IMR-90 (cell line): ENCODE data around the gene SFTPD. TPM values are rescaled to one million over a fixed set of nuclear protein-coding genes. Genes with fewer than 3 reads are reported as not detected.

Source experiments
- ATAC-seq: fragments of 200-7000 bp; cut with Tn5 transposase; 2 replicates; pipeline ENCODE4 v1.9.1; 2020; ENCODE audit warnings: low read depth, mild to moderate bottlenecking, moderate library complexity
- BruUV-seq: library from RNA; stranded (reverse); fragments of 400-500 nt; replicated peaks from 2 replicates; lab custom pipeline; 2021; lab: Mats Ljungman, UMichigan
- CTCF ChIA-PET: fragments of 300-600 bp; formaldehyde crosslinking; extraction: SDS; loops from one replicate; lab custom pipeline; 2021; ENCODE audit warnings: antibody characterized with exemption; lab: Yijun Ruan, JAX
- POLR2A ChIA-PET: fragments of 300-600 bp; sonication (Branson Sonifier 250); formaldehyde crosslinking; loops from one replicate; lab custom pipeline; 2022; ENCODE audit warnings: antibody characterized with exemption; ENCODE audit not compliant: unreplicated experiment; lab: Charles Lee
- DNase-seq: peaks from one replicate; pipeline ENCODE4 v3.0.0; 2013
- H2AFZ ChIP-seq: replicated peaks from 2 replicates; pipeline ENCODE3; 2013; ENCODE audit warnings: low read length, mild to moderate bottlenecking; ENCODE audit not compliant: poor library complexity
- H2AK5ac ChIP-seq: 2 replicates; pipeline ENCODE4 v1.6.1; 2013; ENCODE audit warnings: low read depth, low read length, inconsistent platforms
- H2AK9ac ChIP-seq: replicated peaks from 2 replicates; pipeline ENCODE3; 2013; ENCODE audit warnings: mild to moderate bottlenecking, low read depth, low read length, moderate library complexity; ENCODE audit not compliant: poor library complexity
- H2BK120ac ChIP-seq: 2 replicates; pipeline ENCODE4 v1.6.1; 2013; ENCODE audit warnings: low read depth, low read length, inconsistent platforms
- H2BK15ac ChIP-seq: 3 replicates; pipeline ENCODE4 v1.6.1; 2013; ENCODE audit warnings: low read depth, low read length, inconsistent platforms
- H2BK20ac ChIP-seq: 2 replicates; pipeline ENCODE4 v1.6.1; 2013; ENCODE audit warnings: low read depth, mild to moderate bottlenecking, inconsistent platforms, low read length, moderate library complexity
- H2BK5ac ChIP-seq: 2 replicates; pipeline ENCODE4 v1.6.1; 2013; ENCODE audit warnings: mild to moderate bottlenecking, low read depth, low read length, inconsistent platforms; ENCODE audit not compliant: poor library complexity, severe bottlenecking
- H3K14ac ChIP-seq: replicated peaks from 2 replicates; pipeline ENCODE4 v1.6.1; 2013; ENCODE audit warnings: low read depth, low read length, inconsistent platforms
- H3K18ac ChIP-seq: 2 replicates; pipeline ENCODE4 v1.6.1; 2013; ENCODE audit warnings: low read depth, low read length, control low read depth
- H3K23ac ChIP-seq: 2 replicates; pipeline ENCODE4 v1.6.1; 2013; ENCODE audit warnings: low read depth, low read length, inconsistent platforms
- H3K27ac ChIP-seq: 2 replicates; pipeline ENCODE4 v1.5.1; 2013; ENCODE audit warnings: mild to moderate bottlenecking, control low read depth, low read length; ENCODE audit not compliant: insufficient read depth
- H3K27me3 ChIP-seq: 2 replicates; pipeline ENCODE4 v1.6.1; 2013; ENCODE audit warnings: low read length; ENCODE audit not compliant: control insufficient read depth, insufficient read depth
- H3K36me3 ChIP-seq: 2 replicates; pipeline ENCODE4 v1.6.1; 2013; ENCODE audit warnings: low read length, mixed read lengths; ENCODE audit not compliant: control insufficient read depth, insufficient read depth
- H3K4ac ChIP-seq: 2 replicates; pipeline ENCODE4 v1.6.1; 2013; ENCODE audit warnings: low read depth, low read length, inconsistent platforms
- H3K4me1 ChIP-seq: 2 replicates; pipeline ENCODE4 v1.6.1; 2013; ENCODE audit warnings: low read length, mixed read lengths; ENCODE audit not compliant: control insufficient read depth, insufficient read depth
- H3K4me2 ChIP-seq: 2 replicates; pipeline ENCODE4 v1.6.1; 2013; ENCODE audit warnings: low read depth, mild to moderate bottlenecking, control low read depth, low read length, moderate library complexity
- H3K4me3 ChIP-seq: 2 replicates; pipeline ENCODE4 v1.5.1; 2013; ENCODE audit warnings: low read depth, mild to moderate bottlenecking, control low read depth, low read length, moderate library complexity; ENCODE audit not compliant: insufficient read depth
- H3K56ac ChIP-seq: 2 replicates; pipeline ENCODE4 v1.6.1; 2013; ENCODE audit warnings: low read length, inconsistent platforms; ENCODE audit not compliant: insufficient read depth; ENCODE audit errors: extremely low read depth
- H3K79me1 ChIP-seq, 2 experiments: 2 replicates each; pipeline ENCODE4 v1.6.1; 2013; ENCODE audit warnings: low read length in 2 of 2, inconsistent platforms in 1 of 2, low read depth in 1 of 2
- H3K9ac ChIP-seq: 2 replicates; pipeline ENCODE4 v1.6.1; 2013; ENCODE audit warnings: low read depth, low read length, control low read depth
- H3K9me1 ChIP-seq: 2 replicates; pipeline ENCODE4 v1.6.1; 2013; ENCODE audit warnings: low read length, inconsistent platforms; ENCODE audit not compliant: insufficient read depth
- H3K9me3 ChIP-seq: 2 replicates; pipeline ENCODE4 v1.6.1; 2013; ENCODE audit warnings: low read length; ENCODE audit not compliant: control insufficient read depth, insufficient read depth
- H4K20me1 ChIP-seq: 2 replicates; pipeline ENCODE4 v1.6.1; 2013; ENCODE audit warnings: low read length, inconsistent platforms; ENCODE audit not compliant: insufficient read depth
- H4K5ac ChIP-seq: 2 replicates; pipeline ENCODE4 v1.6.1; 2013; ENCODE audit warnings: mild to moderate bottlenecking, low read depth, low read length, control low read depth
- H4K8ac ChIP-seq, 2 experiments: 2 replicates each; pipeline ENCODE4 v1.6.1; 2013; ENCODE audit warnings: low read depth in 2 of 2, low read length in 2 of 2, control low read depth in 1 of 2, inconsistent platforms in 1 of 2
- H4K91ac ChIP-seq: 2 replicates; pipeline ENCODE4 v1.6.1; 2013; ENCODE audit warnings: low read depth, low read length, inconsistent platforms; ENCODE audit not compliant: insufficient read depth
- BHLHE40 ChIP-seq: fragments of 150-350 bp; IDR thresholded peaks from 2 replicates; pipeline ENCODE4 v1.6.1; 2016; ENCODE audit warnings: mild to moderate bottlenecking, low read depth, low read length
- CTCF ChIP-seq: conservative IDR thresholded peaks from 2 replicates; pipeline ENCODE4 v1.5.1; 2012; ENCODE audit warnings: mild to moderate bottlenecking, low read depth, low read length, improper control_type of control experiment
- FOS ChIP-seq: fragments of 150-350 bp; IDR thresholded peaks from 2 replicates; pipeline ENCODE4 v1.6.1; 2016; ENCODE audit warnings: low read depth, low read length
- MAZ ChIP-seq: IDR thresholded peaks from 2 replicates; pipeline ENCODE4 v1.6.1; 2012; ENCODE audit warnings: low read depth, mild to moderate bottlenecking, low read length, improper control_type of control experiment, moderate library complexity, borderline replicate concordance
- MXI1 ChIP-seq: IDR thresholded peaks from 2 replicates; pipeline ENCODE4 v1.6.1; 2012; ENCODE audit warnings: low read depth, mild to moderate bottlenecking, low read length, moderate library complexity, borderline replicate concordance
- POLR2A ChIP-seq: IDR thresholded peaks from 2 replicates; pipeline ENCODE4 v1.6.1; 2012; ENCODE audit warnings: mild to moderate bottlenecking, low read depth, low read length
- RAD21 ChIP-seq: IDR thresholded peaks from 2 replicates; pipeline ENCODE4 v1.6.1; 2012; ENCODE audit warnings: low read length, improper control_type of control experiment
- RCOR1 ChIP-seq: IDR thresholded peaks from 2 replicates; pipeline ENCODE4 v1.6.1; 2012; ENCODE audit warnings: mild to moderate bottlenecking, low read length, improper control_type of control experiment; ENCODE audit not compliant: insufficient replicate concordance
- RFX5 ChIP-seq: IDR thresholded peaks from 2 replicates; pipeline ENCODE4 v1.8.0; 2012; ENCODE audit warnings: low read depth, mild to moderate bottlenecking, low read length, moderate library complexity
- SMC3 ChIP-seq: fragments of 150-350 bp; IDR thresholded peaks from 2 replicates; pipeline ENCODE4 v1.6.1; 2016; ENCODE audit warnings: low read depth, mild to moderate bottlenecking, antibody characterized with exemption, low read length, moderate library complexity
- WGBS, 2 experiments: methylation state at CpG; one replicate each; pipeline versions ENCODE4 v1.1.5 to v1.1.7; 2013; ENCODE audit warnings: missing lambda C conversion rate in 2 of 2; ENCODE audit not compliant: insufficient read length in 1 of 2; ENCODE audit errors: extremely low coverage in 2 of 2; 5-methylcytosine and 5-hydroxymethylcytosine counted together
- dilution Hi-C: fragments of 300-500 bp; cut with HindIII; formaldehyde crosslinking; loops from one replicate; pipeline ENCODE4 v1.14.3; 2018; ENCODE audit warnings: low sequenced_read_pairs; ENCODE audit not compliant: unreplicated experiment
- in situ Hi-C: fragments of 300-500 bp; cut with MboI; formaldehyde crosslinking; loops from 3 replicates; pipeline ENCODE4 v1.14.3; 2019; ENCODE audit warnings: low sequenced_read_pairs, inconsistent platforms, mixed read lengths
- intact Hi-C: fragments of 100-400 bp; cut with micrococcal nuclease; formaldehyde crosslinking; loops from 2 replicates; pipeline ENCODE4 v1.10.0; 2022
- polyA plus RNA-seq, 3 experiments: library from polyadenylated mRNA; depleted of rRNA; stranded (reverse); fragments of >200 nt; gene quantifications; 2 replicates each; pipeline ENCODE4 v1.2.3, GENCODE V29; 2012; ENCODE audit warnings: low replicate concordance in 1 of 3
- total RNA-seq: library from RNA; depleted of rRNA; stranded (reverse); fragments of >200 nt; gene quantifications from 2 replicates; pipeline ENCODE4 v1.2.3, GENCODE V29; 2012
- TF ChIP-seq, protein P1 (sequence below): fragments of 150-350 bp; IDR thresholded peaks from 2 replicates; pipeline ENCODE4 v1.6.1; 2017; ENCODE audit warnings: mild to moderate bottlenecking, antibody characterized with exemption, low read length, low read depth

Gene SFTPD
- total and polyA plus RNA-seq, 2 of the 4 experiments (the other 2 are of a cell fraction), result not detected

DNA sequence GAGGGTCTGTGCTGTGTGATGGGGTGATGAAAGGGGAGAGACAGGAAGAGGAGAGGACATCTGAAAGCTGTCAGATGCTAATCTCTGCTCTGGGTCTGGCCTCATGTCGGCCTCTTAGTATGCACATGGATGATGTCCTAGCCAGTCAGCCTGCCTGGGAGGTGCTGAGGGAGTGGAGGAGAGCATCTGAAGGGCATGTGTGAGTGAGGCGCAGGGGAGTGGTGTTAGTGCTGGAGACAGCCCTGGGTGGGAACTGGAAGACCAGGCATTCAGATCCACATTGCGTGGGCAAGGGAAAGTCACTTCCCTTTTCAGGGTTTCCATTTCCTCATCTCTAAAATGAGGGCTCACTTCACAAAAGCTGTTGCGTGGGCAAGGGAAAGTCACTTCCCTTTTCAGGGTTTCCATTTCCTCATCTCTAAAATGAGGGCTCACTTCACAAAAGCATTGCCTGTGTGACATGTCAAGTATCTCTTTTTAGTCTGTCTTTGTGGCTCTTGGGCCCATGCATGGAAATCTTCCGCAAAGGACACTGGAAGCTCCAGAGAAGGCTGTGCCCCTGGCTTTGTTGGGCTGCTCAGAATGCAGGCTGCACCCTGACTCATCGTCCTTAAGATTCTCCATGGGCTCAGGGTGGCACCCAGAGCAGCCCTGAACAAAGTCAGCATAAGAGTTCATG is 10.0 kb downstream of the SFTPD start:
- intact Hi-C loops, result no loop called here
- no peaks in the 10 kb centered on the region for H3K36me3 ChIP-seq
- no peak for DNase-seq
- peak overlapping the region; percentile 47 for H2AFZ ChIP-seq
- no peak overlapping the region for H4K5ac ChIP-seq
- H3K4me2 ChIP-seq, result no peak overlapping the region
- POLR2A ChIA-PET, result no interaction called here
- no peak for ATAC-seq
- H3K9ac ChIP-seq, result no peak overlapping the region
- H3K27me3 ChIP-seq, result peaks cover 25% of the 10 kb centered on the region
- H2BK15ac ChIP-seq, result no peak overlapping the region
- H3K4ac ChIP-seq, result no peak overlapping the region
- no peak overlapping the region for H2BK20ac ChIP-seq
- H3K4me1 ChIP-seq, result no peaks in the 10 kb centered on the region
- H2AK9ac ChIP-seq, result no peak overlapping the region
- H3K9me1 ChIP-seq, result no peaks in the 10 kb centered on the region
- 81% methylated on average over 2 of the region's 6 CpGs; no CpG with 5 or more reads in 1 of the 2 experiments for WGBS, 2 experiments
- BruUV-seq, result no TSS peak
- H3K4me3 ChIP-seq, result no peak overlapping the region
- H2BK120ac ChIP-seq, result no peak overlapping the region
- no peak overlapping the region for H3K14ac ChIP-seq
- no peaks in the 10 kb centered on the region for H3K9me3 ChIP-seq
- H4K20me1 ChIP-seq, result no peaks in the 10 kb centered on the region
- no peak overlapping the region for H4K91ac ChIP-seq
- no peak overlapping the region for H3K27ac ChIP-seq
- H2AK5ac ChIP-seq, result no peak overlapping the region
- TF ChIP-seq MXI1 (no peak), CTCF (no peak), SMC3 (no peak), FOS (no peak), RAD21 (no peak), RCOR1 (no peak), BHLHE40 (no peak), MAZ (no peak), POLR2A (no peak), RFX5 (no peak)
- TF ChIP-seq, protein P1, sequence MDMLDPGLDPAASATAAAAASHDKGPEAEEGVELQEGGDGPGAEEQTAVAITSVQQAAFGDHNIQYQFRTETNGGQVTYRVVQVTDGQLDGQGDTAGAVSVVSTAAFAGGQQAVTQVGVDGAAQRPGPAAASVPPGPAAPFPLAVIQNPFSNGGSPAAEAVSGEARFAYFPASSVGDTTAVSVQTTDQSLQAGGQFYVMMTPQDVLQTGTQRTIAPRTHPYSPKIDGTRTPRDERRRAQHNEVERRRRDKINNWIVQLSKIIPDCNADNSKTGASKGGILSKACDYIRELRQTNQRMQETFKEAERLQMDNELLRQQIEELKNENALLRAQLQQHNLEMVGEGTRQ, result no peak
- no peak overlapping the region for H3K23ac ChIP-seq
- in situ Hi-C loops, result loop anchor here (10.0 kb wide), 1 partner anchor 326 kb away; no protein-coding TSS in a partner anchor
- H2BK5ac ChIP-seq, result no peak overlapping the region
- CTCF ChIA-PET, result no interaction called here
- H3K79me1 ChIP-seq, result no peaks in the 10 kb centered on the region
- no peak overlapping the region for H4K8ac ChIP-seq
- H3K56ac ChIP-seq, result no peak overlapping the region
- no peak overlapping the region for H3K18ac ChIP-seq
- dilution Hi-C loops, result no loop called here
